Measurements from ENCODE around the gene TRIM38. TPM values are rescaled to one million over a fixed set of nuclear protein-coding genes. Genes with fewer than 3 reads are reported as not detected.

The TRIM38 gene
- total RNA-seq, 2 experiments from 2014 or later = 17.0 to 17.5 TPM

GRCh38 chr6:25959890-25960536 is 2.6 kb upstream of the TRIM38 start:
- Histone ChIP-seq H3K9me3 (ENCODE audit: control insufficient read depth in 1 of 2, insufficient read depth in 1 of 2, low read length in 2 of 2) (no peaks in the 10 kb centered on the region), H3K4me3 (ENCODE audit: low read length) (no peak overlapping the region), H3K4me1 (ENCODE audit: insufficient read depth, low read length) (peaks cover 53% of the 10 kb centered on the region), H3K27me3 (ENCODE audit: control insufficient read depth in 1 of 2, insufficient read depth in 2 of 2, low read length in 2 of 2) (no peaks in the 10 kb centered on the region), H3K27ac (ENCODE audit: low read depth in 1 of 2, low read length in 2 of 2) (peak overlapping the region in 1 of 2 donors; percentile 95), H3K36me3 (ENCODE audit: insufficient read depth, low read length) (peaks cover 6% of the 10 kb centered on the region)
- POLR2A ChIA-PET = interaction anchor here (4.5 kb wide), 1 partner anchor 61 kb away, joined by 48 read pairs; a partner anchor contains a TSS
- CTCF ChIA-PET = interaction anchor here (1.7 kb wide), 1 partner anchor 32 kb away, joined by 7 read pairs; no protein-coding TSS in a partner anchor
- H3K9me3 Mint-ChIP-seq = peaks cover 4% of the 10 kb centered on the region
- ATAC-seq (ENCODE audit: poor library complexity) (no peak), DNase-seq (peak in 1 of 14 experiments; percentile 20)
- intact Hi-C loops (cut with DNase I, micrococcal nuclease) = loop anchor here (2.0 to 5.0 kb wide), 2 partner anchors 31 to 62 kb away; a partner anchor contains a TSS
- H3K27me3 Mint-ChIP-seq = no peaks in the 10 kb centered on the region
- peaks cover 21% of the 10 kb centered on the region for H3K36me3 Mint-ChIP-seq (ENCODE audit: low read depth)
- H3K4me1 Mint-ChIP-seq (ENCODE audit: low read depth) = peaks cover 61% of the 10 kb centered on the region
- peak overlapping the region; percentile 97 for H3K27ac Mint-ChIP-seq
- peak overlapping the region; percentile 64 for H3K4me3 Mint-ChIP-seq
- TF ChIP-seq CTCF (IDR thresholded peaks at IDR 0.05) = no peak

GRCh38 chr6:25960734-25961133 is 1.9 kb upstream of the TRIM38 start:
- H3K4me3 ChIP-seq (ENCODE audit: low read length) = no peak overlapping the region
- POLR2A ChIA-PET = interaction anchor here (0.6 to 4.5 kb wide), 5 partner anchors 32 to 1912 kb away, joined by 3 to 48 read pairs (median 24); a partner anchor contains a TSS
- peaks cover 12% of the 10 kb centered on the region for H3K36me3 ChIP-seq (ENCODE audit: insufficient read depth, low read length)
- H3K36me3 Mint-ChIP-seq (ENCODE audit: low read depth) = peaks cover 27% of the 10 kb centered on the region
- H3K9me3 ChIP-seq (ENCODE audit: control insufficient read depth in 1 of 2, insufficient read depth in 1 of 2, low read length in 2 of 2) = no peaks in the 10 kb centered on the region
- H3K27ac ChIP-seq (ENCODE audit: low read depth in 1 of 2, low read length in 2 of 2) = peak overlapping the region in 1 of 2 donors; percentile 95
- DNase-seq = no peak
- peaks cover 61% of the 10 kb centered on the region for H3K4me1 Mint-ChIP-seq (ENCODE audit: low read depth)
- H3K4me3 Mint-ChIP-seq = peak overlapping the region; percentile 97
- CTCF ChIA-PET = interaction anchor here (3.4 kb wide), 1 partner anchor 31 kb away, joined by 33 read pairs; no protein-coding TSS in a partner anchor
- no peaks in the 10 kb centered on the region for H3K27me3 Mint-ChIP-seq
- ATAC-seq (ENCODE audit: poor library complexity) = no peak
- peaks cover 60% of the 10 kb centered on the region for H3K4me1 ChIP-seq (ENCODE audit: insufficient read depth, low read length)
- peaks cover 4% of the 10 kb centered on the region for H3K9me3 Mint-ChIP-seq
- peak overlapping the region; percentile 97 for H3K27ac Mint-ChIP-seq
- TF ChIP-seq CTCF (IDR thresholded peaks at IDR 0.05) = no peak
- H3K27me3 ChIP-seq (ENCODE audit: control insufficient read depth in 1 of 2, insufficient read depth in 2 of 2, low read length in 2 of 2) = no peaks in the 10 kb centered on the region
- intact Hi-C loops (cut with DNase I, micrococcal nuclease) = loop anchor here (2.0 to 5.0 kb wide), 2 partner anchors 30 to 62 kb away; a partner anchor contains a TSS

- ATAC-seq (ENCODE audit: poor library complexity) = no peak
- Histone ChIP-seq H3K9me3 (ENCODE audit: control insufficient read depth in 1 of 2, insufficient read depth in 1 of 2, low read length in 2 of 2) (no peaks in the 10 kb centered on the region), H3K36me3 (ENCODE audit: insufficient read depth, low read length) (peaks cover 22% of the 10 kb centered on the region), H3K27me3 (ENCODE audit: control insufficient read depth in 1 of 2, insufficient read depth in 2 of 2, low read length in 2 of 2) (no peaks in the 10 kb centered on the region), H3K4me1 (ENCODE audit: insufficient read depth, low read length) (peaks cover 69% of the 10 kb centered on the region), H3K27ac (ENCODE audit: low read depth in 1 of 2, low read length in 2 of 2) (peak overlapping the region; percentile 88 to 95), H3K4me3 (ENCODE audit: low read length) (peak overlapping the region; percentile 86)
- Mint-ChIP-seq H3K4me1 (ENCODE audit: low read depth) (peaks cover 70% of the 10 kb centered on the region), H3K36me3 (ENCODE audit: low read depth) (peaks cover 36% of the 10 kb centered on the region), H3K27ac (peak overlapping the region; percentile 97), H3K4me3 (peak overlapping the region; percentile 97), H3K27me3 (no peaks in the 10 kb centered on the region), H3K9me3 (peaks cover 4% of the 10 kb centered on the region)
- POLR2A ChIA-PET = interaction anchor here (0.6 to 4.5 kb wide), 20 partner anchors 14 to 1932 kb away, joined by 3 to 48 read pairs (median 4); a partner anchor contains a TSS
- intact Hi-C loops (cut with DNase I, micrococcal nuclease) = loop anchor here (2.0 to 5.0 kb wide), 2 partner anchors 29 to 61 kb away; a partner anchor contains a TSS
- CTCF ChIA-PET = interaction anchor here (0.8 to 3.4 kb wide), 6 partner anchors 23 to 1557 kb away, joined by 3 to 33 read pairs (median 3); no protein-coding TSS in a partner anchor
- no peak for TF ChIP-seq CTCF (IDR thresholded peaks at IDR 0.05)
- DNase-seq = peak in 2 of 14 experiments; percentile 21 to 29
Observed at GRCh38 chr6:25961619-25962148, 918 bp upstream of the TRIM38 start.
